ENCODE measurements around the gene RPL10A.

Gene RPL10A

GRCh38 chr6:35490821-35491557, 22.8 kb downstream of the RPL10A start:
- no peak for DNase-seq (ENCODE audit: extremely low read depth in 1 of 2, low read depth in 1 of 2)

GRCh38 chr6:35491558-35492257, 23.5 kb downstream of the RPL10A start:
- DNase-seq (ENCODE audit: extremely low read depth in 1 of 2, low read depth in 1 of 2) = no peak

- no peak for DNase-seq (ENCODE audit: extremely low read depth in 1 of 2, low read depth in 1 of 2)
These were observed 24.2 kb downstream of the RPL10A start for GRCh38 chr6:35492258-35492973.

DNA sequence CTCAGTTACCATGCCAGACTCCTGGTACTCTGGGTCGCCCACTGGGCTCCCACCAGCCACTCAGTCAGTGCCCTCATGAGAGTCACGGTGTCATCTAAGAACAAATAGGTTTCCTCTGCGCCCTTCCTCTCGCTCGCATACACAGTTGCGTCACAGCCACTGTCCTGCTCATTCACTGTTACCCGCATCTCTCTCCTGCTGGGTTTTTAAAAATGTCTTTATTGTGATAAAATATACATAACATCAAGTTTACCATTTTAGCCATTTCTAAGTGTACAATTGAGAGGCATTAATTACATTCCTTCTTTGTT, 24.7 kb downstream of the RPL10A start:
- DNase-seq (ENCODE audit: extremely low read depth in 1 of 2, low read depth in 1 of 2) = no peak

DNA sequence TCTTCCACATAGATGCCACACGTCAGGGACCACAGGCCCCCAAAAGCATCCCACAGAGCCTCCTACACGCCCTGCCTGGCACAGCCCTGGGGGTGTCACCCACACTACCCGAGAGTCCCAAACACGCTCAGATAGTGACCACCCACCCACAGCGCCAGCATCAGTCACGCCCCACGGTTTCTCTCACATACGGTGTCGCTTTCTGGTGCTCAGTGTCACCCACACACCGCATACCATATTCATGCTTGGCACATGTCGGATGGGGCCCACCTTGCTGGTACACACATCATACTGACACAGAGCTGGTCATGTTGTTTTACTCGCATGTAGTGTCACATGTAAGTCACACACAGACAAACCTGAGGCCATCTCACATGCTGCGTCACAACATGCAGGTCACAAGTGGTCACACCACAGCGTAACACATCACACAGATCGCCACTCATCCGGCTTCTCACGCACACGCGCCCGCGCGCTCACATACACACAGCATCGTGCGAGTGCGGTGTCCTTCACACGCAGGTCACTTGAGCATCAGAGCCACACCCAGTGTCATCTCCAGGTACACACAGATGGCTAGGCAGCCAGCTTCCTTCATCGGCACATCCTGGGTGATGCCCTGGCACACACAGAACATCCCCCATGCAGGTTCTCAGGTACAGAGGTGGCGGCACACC, 25.2 kb downstream of the RPL10A start:
- no peak for DNase-seq (ENCODE audit: extremely low read depth in 1 of 2, low read depth in 1 of 2)

DNA sequence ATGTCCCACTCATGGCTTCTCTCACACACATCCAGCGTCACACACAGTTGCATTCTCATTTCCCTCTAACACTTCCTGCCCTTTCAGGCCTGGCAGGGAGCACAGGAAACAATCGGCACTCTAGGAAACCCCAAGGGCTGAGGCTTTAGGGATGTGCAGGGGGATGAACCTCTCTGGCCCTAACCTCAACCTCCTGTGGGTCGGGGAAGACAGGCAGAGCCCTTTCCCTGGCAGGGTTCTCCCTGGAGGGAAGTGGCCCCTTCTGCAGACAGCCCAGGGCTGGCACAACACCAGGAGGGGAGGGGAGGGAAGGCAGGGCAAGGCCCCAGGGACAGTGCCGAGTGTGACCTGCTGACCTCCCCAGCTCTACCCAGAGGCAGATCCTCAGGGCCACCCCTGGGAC, 26.0 kb downstream of the RPL10A start:
- no peak for DNase-seq (ENCODE audit: extremely low read depth in 1 of 2, low read depth in 1 of 2)

DNA sequence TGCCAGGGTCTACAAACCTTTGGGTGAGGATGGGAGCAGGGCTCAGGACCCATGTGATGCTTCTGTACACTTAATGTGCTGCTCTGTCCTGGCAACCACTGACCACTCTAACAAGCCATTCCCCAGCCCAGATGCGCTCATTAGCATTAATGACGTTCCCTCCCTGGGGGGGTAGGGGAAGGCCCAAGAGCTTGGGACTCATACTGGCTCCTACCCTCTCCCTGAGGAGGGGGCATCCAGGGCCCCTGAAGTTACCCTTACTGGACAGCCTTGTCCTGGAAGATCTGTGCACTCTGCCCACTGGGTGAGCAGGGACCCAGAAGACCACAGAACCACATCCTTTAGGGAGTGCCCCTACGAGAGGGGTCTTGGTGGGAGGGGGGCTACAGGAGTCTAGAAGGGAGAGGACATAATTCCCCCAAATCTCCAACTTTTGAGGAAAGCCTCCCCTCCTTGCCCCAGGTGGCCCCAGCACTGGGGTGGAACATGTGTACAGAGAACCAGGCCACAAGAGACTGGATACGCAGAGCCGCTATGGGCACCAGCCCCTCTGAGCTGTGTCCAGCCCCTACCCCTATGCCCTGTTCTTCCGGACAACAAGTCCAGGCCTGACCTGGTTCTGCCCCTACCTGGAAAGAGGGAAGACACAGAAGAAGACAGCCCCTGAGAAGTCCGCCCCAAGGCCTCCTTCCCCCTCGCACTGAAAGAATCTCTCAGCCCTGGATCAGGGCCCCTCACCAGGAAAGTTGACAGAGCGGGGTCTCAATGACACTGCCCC, 27.2 kb downstream of the RPL10A start:
- no peak for DNase-seq (ENCODE audit: extremely low read depth in 1 of 2, low read depth in 1 of 2)

GRCh38 chr6:35496036-35496840, 28.0 kb downstream of the RPL10A start:
- DNase-seq (ENCODE audit: extremely low read depth in 1 of 2, low read depth in 1 of 2) = no peak

DNA sequence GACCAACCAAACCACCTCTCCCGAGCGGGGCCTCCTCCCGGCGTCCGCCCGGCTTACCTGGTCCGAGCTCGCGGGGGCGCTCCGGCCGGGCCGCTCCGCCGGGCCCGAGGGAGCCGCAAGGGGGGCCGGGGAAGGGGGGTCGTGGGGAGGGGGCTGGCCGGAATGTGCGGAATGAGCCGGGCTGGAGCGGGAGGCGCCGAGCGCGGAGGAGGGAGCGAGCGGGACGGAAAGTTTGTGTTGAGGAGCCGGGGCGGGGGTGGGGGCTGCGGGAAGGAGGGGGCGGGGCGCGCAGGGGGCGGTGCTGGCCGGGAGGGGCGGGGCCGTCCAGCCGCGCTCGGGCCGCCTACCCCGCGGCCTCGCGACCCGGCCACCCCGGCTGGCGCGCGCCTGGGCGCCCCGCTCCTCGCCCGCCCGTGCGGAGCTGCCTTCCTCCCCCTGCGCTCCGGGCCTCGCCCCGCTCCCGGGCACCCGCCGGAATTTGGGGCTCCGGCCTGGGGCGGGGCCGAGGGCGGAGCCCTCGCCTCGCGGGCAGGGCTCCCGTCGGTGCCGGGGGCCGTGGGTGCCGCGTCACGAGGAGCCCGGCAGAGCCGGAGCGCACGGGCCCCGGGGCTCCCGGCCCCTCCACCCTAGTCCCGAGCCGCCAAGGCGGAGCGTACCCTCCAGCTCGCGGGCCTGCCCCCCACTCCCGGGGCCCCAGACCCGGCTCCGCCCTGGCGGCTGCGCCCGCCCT, 28.8 kb downstream of the RPL10A start, which contains the start of gene TEAD3:
TEAD3 (minus strand) TSS at position 239 of the 730 bp plus-strand sequence.
- peak in 1 of 2 donors; percentile 34 for DNase-seq (ENCODE audit: extremely low read depth in 1 of 2, low read depth in 1 of 2)

DNA sequence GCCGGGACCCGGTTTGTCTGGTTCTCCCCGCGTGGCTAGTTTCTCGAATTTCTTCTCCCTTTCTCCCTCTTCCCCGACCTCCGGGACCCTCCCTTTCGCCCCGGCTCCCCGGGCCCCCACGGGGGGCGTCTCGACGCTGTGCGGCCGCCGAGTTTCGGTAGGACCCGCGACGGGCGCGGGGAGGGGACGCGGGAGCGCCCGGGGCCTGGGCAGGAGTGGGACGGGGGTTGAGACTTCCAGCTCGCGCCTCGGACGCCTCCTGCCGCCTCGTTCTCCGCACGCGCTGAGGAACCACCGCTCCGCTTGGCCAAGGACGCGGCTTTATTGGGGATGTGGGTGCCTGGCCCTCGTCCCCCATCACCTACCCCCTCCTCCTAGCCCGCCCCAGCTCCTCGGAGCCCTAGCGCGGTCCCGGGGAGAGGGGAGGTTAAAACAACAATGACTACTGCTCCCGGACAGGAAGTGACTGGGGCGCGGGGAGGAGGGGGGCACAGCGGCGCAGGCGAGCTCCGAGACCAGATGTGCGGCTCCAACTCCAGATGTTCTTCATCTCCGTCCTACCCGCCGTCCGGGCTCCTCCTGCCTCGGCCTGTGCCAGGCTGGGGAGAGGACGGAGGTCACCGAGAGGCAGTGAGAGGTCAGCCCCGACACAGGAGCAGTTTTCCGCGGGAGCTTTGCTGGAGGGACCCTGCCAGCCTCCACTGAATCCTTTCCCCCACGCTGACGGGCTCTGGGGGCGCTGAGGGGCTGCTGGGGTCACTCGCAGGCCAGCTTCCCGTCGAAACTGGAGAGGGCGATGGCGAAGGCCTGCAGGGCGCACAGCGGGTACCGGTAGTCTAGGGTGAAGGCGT, 29.6 kb downstream of the RPL10A start:
- no peak for DNase-seq (ENCODE audit: extremely low read depth in 1 of 2, low read depth in 1 of 2)

GRCh38 chr6:35498422-35499067, 30.3 kb downstream of the RPL10A start:
- DNase-seq (ENCODE audit: extremely low read depth in 1 of 2, low read depth in 1 of 2) = no peak

DNA sequence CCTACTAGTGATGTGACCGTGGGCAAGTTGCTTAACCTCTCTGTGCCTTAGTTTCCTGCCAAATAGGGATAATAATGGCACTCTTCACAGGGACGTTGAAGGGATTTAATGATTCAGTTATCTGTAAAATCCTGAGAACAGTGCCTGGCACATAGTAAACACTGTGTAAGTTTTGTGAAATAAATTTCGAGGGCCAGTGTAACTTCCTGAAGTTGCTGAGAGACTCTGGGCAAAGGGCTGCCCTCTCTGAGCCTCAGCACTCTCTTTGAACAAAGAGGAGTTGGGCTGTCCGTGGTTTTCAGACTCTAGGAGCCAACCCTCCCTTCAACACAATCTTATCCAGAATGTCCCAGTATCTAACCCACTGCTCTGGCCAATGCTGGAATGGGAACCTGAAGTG, 31.2 kb downstream of the RPL10A start:
- no peak for DNase-seq (ENCODE audit: extremely low read depth in 1 of 2, low read depth in 1 of 2)

- no peak for DNase-seq (ENCODE audit: extremely low read depth in 1 of 2, low read depth in 1 of 2)
These were observed 32.6 kb downstream of the RPL10A start for GRCh38 chr6:35500782-35501181.

DNA sequence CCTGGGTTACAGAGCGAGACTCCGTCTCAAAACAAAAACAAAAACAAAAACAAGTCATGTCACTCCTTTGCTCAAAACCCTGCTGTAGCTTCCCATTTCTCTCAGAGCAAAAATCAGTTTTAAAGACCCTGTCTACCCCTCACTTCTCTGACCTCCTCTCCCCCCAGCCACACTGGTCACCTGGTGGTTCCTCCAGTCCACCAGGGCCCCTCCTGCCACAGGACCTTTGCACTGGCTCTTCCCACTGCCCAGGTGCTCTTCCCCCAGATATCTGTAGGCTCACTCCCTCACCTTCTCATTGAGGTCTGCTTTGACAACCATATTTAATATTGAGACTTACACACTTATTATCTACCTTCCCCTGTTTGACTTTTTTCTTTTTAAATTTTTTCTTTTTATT, 33.6 kb downstream of the RPL10A start:
- no peak for DNase-seq (ENCODE audit: extremely low read depth in 1 of 2, low read depth in 1 of 2)

GRCh38 chr6:35503534-35503933, 35.3 kb downstream of the RPL10A start:
- DNase-seq (ENCODE audit: extremely low read depth in 1 of 2, low read depth in 1 of 2) = no peak

GRCh38 chr6:35505999-35506412, 37.8 kb downstream of the RPL10A start:
- DNase-seq (ENCODE audit: extremely low read depth in 1 of 2, low read depth in 1 of 2) = no peak

GRCh38 chr6:35506536-35506935, 38.3 kb downstream of the RPL10A start:
- no peak for DNase-seq (ENCODE audit: extremely low read depth in 1 of 2, low read depth in 1 of 2)

- no peak for DNase-seq (ENCODE audit: extremely low read depth in 1 of 2, low read depth in 1 of 2)
These were observed 39.0 kb downstream of the RPL10A start for GRCh38 chr6:35507221-35507620.

All from activated CD8-positive, alpha-beta memory T cell treated with anti-CD3 and anti-CD28 coated beads for 1 hour (primary cell).